Measurements from ENCODE around the gene DCAF17. TPM values are rescaled to one million over a fixed set of nuclear protein-coding genes. Genes with fewer than 3 reads are reported as not detected.

DCAF17 gene
- total RNA-seq, 1 donor from 2014 or later: 25.2 TPM

GRCh38 chr2:171478345-171478744 is 44.3 kb downstream of the DCAF17 start:
- Mint-ChIP-seq H3K36me3 (ENCODE audit: low read depth, unreplicated experiment) (peaks cover 10% of the 10 kb centered on the region), H3K27ac (ENCODE audit: unreplicated experiment) (no peak overlapping the region), H3K27me3 (ENCODE audit: low read depth, unreplicated experiment) (no peaks in the 10 kb centered on the region), H3K9me3 (ENCODE audit: unreplicated experiment) (no peaks in the 10 kb centered on the region), H3K4me3 (ENCODE audit: unreplicated experiment) (no peak overlapping the region), H3K4me1 (ENCODE audit: low read depth, unreplicated experiment) (peaks cover 25% of the 10 kb centered on the region)
- H3K4me1 ChIP-seq (ENCODE audit: insufficient read depth, low read length): no peaks in the 10 kb centered on the region
- DNase-seq (ENCODE audit: low read depth) (peak; percentile 71), FAIRE-seq (peak; percentile 34)
- no peak for TF ChIP-seq EZH2 (IDR thresholded peaks at IDR 0.05; ENCODE audit: insufficient read depth, low read length)
- no peaks in the 10 kb centered on the region for H3K79me2 ChIP-seq (ENCODE audit: insufficient read depth, low read length)
- no peaks in the 10 kb centered on the region for H3K27me3 ChIP-seq (ENCODE audit: insufficient read depth, low read length)
- H3K27ac ChIP-seq (ENCODE audit: low read depth, low read length): no peak overlapping the region
- no peak overlapping the region for H3K4me3 ChIP-seq (ENCODE audit: insufficient read depth, low read depth, low read length)
- no peak overlapping the region for H3K9ac ChIP-seq (ENCODE audit: low read length)
- peak overlapping the region; percentile 27 for H3K4me2 ChIP-seq (ENCODE audit: low read length)
- no peaks in the 10 kb centered on the region for H4K20me1 ChIP-seq (ENCODE audit: insufficient read depth, low read length)
- H3K36me3 ChIP-seq (ENCODE audit: insufficient read depth, low read length): peaks cover 6% of the 10 kb centered on the region
- no peak overlapping the region for H2AFZ ChIP-seq (ENCODE audit: low read depth, low read length)
- H3K9me3 ChIP-seq (ENCODE audit: insufficient read depth, low read depth, low read length): no peaks in the 10 kb centered on the region

DNA sequence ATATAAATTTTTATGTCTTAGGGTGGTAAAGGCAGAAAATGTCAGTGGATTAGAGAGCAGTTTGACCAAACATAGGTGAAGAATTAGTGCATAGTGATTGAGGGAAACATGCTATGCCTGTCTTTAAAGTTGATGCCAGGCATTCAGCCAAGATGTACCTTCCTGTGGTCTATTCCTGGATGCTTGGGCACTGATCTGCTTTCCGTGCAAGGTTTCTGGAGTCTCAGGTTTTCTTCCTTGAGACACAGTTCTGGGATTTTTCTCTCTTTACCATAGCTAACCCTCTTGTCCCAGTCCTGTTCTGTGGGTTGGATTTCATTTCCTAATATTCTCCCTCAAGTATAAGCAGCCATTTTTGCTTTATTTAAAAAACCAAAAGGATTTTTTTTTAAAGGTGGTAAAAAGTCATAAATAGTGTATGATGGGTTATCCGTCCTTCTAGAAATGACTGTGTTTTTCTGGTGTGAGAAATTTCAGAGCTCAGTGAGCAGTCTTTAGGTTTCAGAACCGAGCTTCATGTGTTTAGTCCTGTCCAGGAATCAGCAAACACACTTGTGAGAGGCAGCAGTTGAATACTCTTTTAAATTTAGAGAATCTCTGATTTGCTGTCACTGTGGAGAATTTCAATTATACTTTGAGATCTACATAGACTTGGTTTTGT is 45.3 kb downstream of the DCAF17 start:
- Histone ChIP-seq H4K20me1 (ENCODE audit: insufficient read depth, low read length) (no peaks in the 10 kb centered on the region), H3K36me3 (ENCODE audit: insufficient read depth, low read length) (peaks cover 4% of the 10 kb centered on the region), H3K4me3 (ENCODE audit: insufficient read depth, low read depth, low read length) (no peak overlapping the region), H3K9me3 (ENCODE audit: insufficient read depth, low read depth, low read length) (no peaks in the 10 kb centered on the region), H3K9ac (ENCODE audit: low read length) (no peak overlapping the region), H3K27me3 (ENCODE audit: insufficient read depth, low read length) (no peaks in the 10 kb centered on the region), H3K79me2 (ENCODE audit: insufficient read depth, low read length) (no peaks in the 10 kb centered on the region), H2AFZ (ENCODE audit: low read depth, low read length) (no peak overlapping the region), H3K27ac (ENCODE audit: low read depth, low read length) (no peak overlapping the region), H3K4me1 (ENCODE audit: insufficient read depth, low read length) (no peaks in the 10 kb centered on the region), H3K4me2 (ENCODE audit: low read length) (peak overlapping the region; percentile 27)
- H3K4me3 Mint-ChIP-seq (ENCODE audit: unreplicated experiment): no peak overlapping the region
- no peaks in the 10 kb centered on the region for H3K9me3 Mint-ChIP-seq (ENCODE audit: unreplicated experiment)
- FAIRE-seq (no peak), DNase-seq (ENCODE audit: low read depth) (peak; percentile 39)
- H3K4me1 Mint-ChIP-seq (ENCODE audit: low read depth, unreplicated experiment): peaks cover 25% of the 10 kb centered on the region
- H3K36me3 Mint-ChIP-seq (ENCODE audit: low read depth, unreplicated experiment): peaks cover 9% of the 10 kb centered on the region
- H3K27ac Mint-ChIP-seq (ENCODE audit: unreplicated experiment): no peak overlapping the region
- no peaks in the 10 kb centered on the region for H3K27me3 Mint-ChIP-seq (ENCODE audit: low read depth, unreplicated experiment)
- TF ChIP-seq, protein P1, sequence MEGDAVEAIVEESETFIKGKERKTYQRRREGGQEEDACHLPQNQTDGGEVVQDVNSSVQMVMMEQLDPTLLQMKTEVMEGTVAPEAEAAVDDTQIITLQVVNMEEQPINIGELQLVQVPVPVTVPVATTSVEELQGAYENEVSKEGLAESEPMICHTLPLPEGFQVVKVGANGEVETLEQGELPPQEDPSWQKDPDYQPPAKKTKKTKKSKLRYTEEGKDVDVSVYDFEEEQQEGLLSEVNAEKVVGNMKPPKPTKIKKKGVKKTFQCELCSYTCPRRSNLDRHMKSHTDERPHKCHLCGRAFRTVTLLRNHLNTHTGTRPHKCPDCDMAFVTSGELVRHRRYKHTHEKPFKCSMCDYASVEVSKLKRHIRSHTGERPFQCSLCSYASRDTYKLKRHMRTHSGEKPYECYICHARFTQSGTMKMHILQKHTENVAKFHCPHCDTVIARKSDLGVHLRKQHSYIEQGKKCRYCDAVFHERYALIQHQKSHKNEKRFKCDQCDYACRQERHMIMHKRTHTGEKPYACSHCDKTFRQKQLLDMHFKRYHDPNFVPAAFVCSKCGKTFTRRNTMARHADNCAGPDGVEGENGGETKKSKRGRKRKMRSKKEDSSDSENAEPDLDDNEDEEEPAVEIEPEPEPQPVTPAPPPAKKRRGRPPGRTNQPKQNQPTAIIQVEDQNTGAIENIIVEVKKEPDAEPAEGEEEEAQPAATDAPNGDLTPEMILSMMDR (IDR thresholded peaks at IDR 0.05; ENCODE audit: insufficient read depth, low read depth, low read length): no peak

- no peak overlapping the region for H3K4me2 ChIP-seq (ENCODE audit: low read length)
- H3K9me3 ChIP-seq (ENCODE audit: insufficient read depth, low read depth, low read length): no peaks in the 10 kb centered on the region
- no peaks in the 10 kb centered on the region for H3K79me2 ChIP-seq (ENCODE audit: insufficient read depth, low read length)
- no peak overlapping the region for H2AFZ ChIP-seq (ENCODE audit: low read depth, low read length)
- H3K27me3 ChIP-seq (ENCODE audit: insufficient read depth, low read length): no peaks in the 10 kb centered on the region
- H3K27ac ChIP-seq (ENCODE audit: low read depth, low read length): no peak overlapping the region
- Mint-ChIP-seq H3K9me3 (ENCODE audit: unreplicated experiment) (no peaks in the 10 kb centered on the region), H3K36me3 (ENCODE audit: low read depth, unreplicated experiment) (peaks cover 3% of the 10 kb centered on the region), H3K4me1 (ENCODE audit: low read depth, unreplicated experiment) (peaks cover 25% of the 10 kb centered on the region), H3K4me3 (ENCODE audit: unreplicated experiment) (no peak overlapping the region), H3K27me3 (ENCODE audit: low read depth, unreplicated experiment) (no peaks in the 10 kb centered on the region), H3K27ac (ENCODE audit: unreplicated experiment) (no peak overlapping the region)
- no peaks in the 10 kb centered on the region for H4K20me1 ChIP-seq (ENCODE audit: insufficient read depth, low read length)
- H3K4me3 ChIP-seq (ENCODE audit: insufficient read depth, low read depth, low read length): no peak overlapping the region
- H3K36me3 ChIP-seq (ENCODE audit: insufficient read depth, low read length): peaks cover 4% of the 10 kb centered on the region
- no peaks in the 10 kb centered on the region for H3K4me1 ChIP-seq (ENCODE audit: insufficient read depth, low read length)
- no peak overlapping the region for H3K9ac ChIP-seq (ENCODE audit: low read length)
- TF ChIP-seq, protein P1 (IDR thresholded peaks at IDR 0.05; ENCODE audit: insufficient read depth, low read depth, low read length): no peak
- TF ChIP-seq EZH2 (IDR thresholded peaks at IDR 0.05; ENCODE audit: insufficient read depth, low read length): no peak
- DNase-seq (ENCODE audit: low read depth) (no peak), FAIRE-seq (no peak)
Measured at GRCh38 chr2:171480908-171481307, 46.9 kb downstream of the DCAF17 start.
